Sigmoid colon (tissue), 7 donors: ENCODE measurements around the gene RAB31. TPM values are rescaled to one million over a fixed set of nuclear protein-coding genes. Genes with fewer than 3 reads are reported as not detected.

ENCODE experiments used
- DNase-seq: peaks from one replicate; pipeline ENCODE4 v3.0.0-alpha.2; 2019
- H3K27ac ChIP-seq, 4 donors: fragments of 200-600 bp; sonication (generic); one replicate each; pipeline ENCODE4 v1.5.1; 2016 to 2019; ENCODE audit warnings: mild to moderate bottlenecking in 1 of 4
- H3K27me3 ChIP-seq, 3 donors: fragments of 200-600 bp; sonication (generic); one replicate each; pipeline ENCODE4 v1.5.1; 2019; ENCODE audit warnings: mild to moderate bottlenecking in 1 of 3
- H3K36me3 ChIP-seq, 4 donors: fragments of 200-600 bp; sonication (generic); one replicate each; pipeline ENCODE4 v1.5.1; 2016 to 2019
- H3K4me1 ChIP-seq, 4 donors: fragments of 200-600 bp; sonication (generic); one replicate each; pipeline ENCODE4 v1.5.1; 2017 to 2019
- H3K4me3 ChIP-seq, 4 donors: fragments of 200-600 bp; sonication (generic); one replicate each; pipeline ENCODE4 v1.5.1; 2017 to 2019; ENCODE audit warnings: mild to moderate bottlenecking in 2 of 4, moderate library complexity in 1 of 4
- H3K9me3 ChIP-seq, 4 donors: fragments of 200-600 bp in 3 of 4; sonication (generic) in 3 of 4; one replicate each; pipeline versions ENCODE4 v1.5.1 to v1.6.1; 2013 to 2019
- CTCF ChIP-seq, 4 experiments: fragments of 450-650 bp in 3 of 4; fragments of 200-600 bp in 1 of 4; IDR thresholded peaks; one replicate each; pipeline ENCODE4 v1.5.1; 2016 to 2019; ENCODE audit warnings: antibody characterized with exemption in 4 of 4, mild to moderate bottlenecking in 3 of 4, moderate library complexity in 2 of 4
- EP300 ChIP-seq, 4 donors: sonication (generic); formaldehyde crosslinking; IDR thresholded peaks; one replicate each; pipeline ENCODE4 v1.6.1; 2017; ENCODE audit warnings: antibody characterized with exemption in 4 of 4
- POLR2A ChIP-seq, 2 donors: fragments of 450-650 bp; IDR thresholded peaks; one replicate each; pipeline ENCODE4 v1.6.1; 2016; ENCODE audit warnings: antibody characterized with exemption in 2 of 2, mild to moderate bottlenecking in 2 of 2, moderate library complexity in 2 of 2
- POLR2AphosphoS5 ChIP-seq, 4 donors: sonication (generic); formaldehyde crosslinking; IDR thresholded peaks; one replicate each; pipeline ENCODE4 v1.6.1; 2017; ENCODE audit warnings: antibody characterized with exemption in 4 of 4
- WGBS, 2 donors: extraction: QIAGEN DNeasy Blood & Tissue Kit; methylation state at CpG; one replicate each; pipeline ENCODE4 v1.1.7; 2013; 5-methylcytosine and 5-hydroxymethylcytosine counted together
- intact Hi-C: fragments of 100-400 bp; cut with DNase I; formaldehyde crosslinking; loops from one replicate; pipeline ENCODE4 v1.15.1; 2023
- polyA plus RNA-seq, 3 donors: library from polyadenylated mRNA; stranded (reverse); fragments of 200-250 nt; gene quantifications; one replicate each; pipeline ENCODE4 v1.2.3, GENCODE V29; 2013
- total RNA-seq, 4 donors: library from RNA; depleted of rRNA; stranded (reverse); fragments of >200 nt; gene quantifications; one replicate each; pipeline ENCODE4 v1.1.0, GENCODE V29; 2016
- donor health status: healthy with polysubstance abuse.
- donor health status: Bipolar disorder and iron deficiency.
- donor health status: healthy.

Gene RAB31
- total and polyA plus RNA-seq, 7 donors: 16.2 to 74.6 (median 52.0) TPM

GRCh38 chr18:9683418-9684396 lies 24.4 kb upstream of the RAB31 start:
- Histone ChIP-seq H3K27me3 (no peaks in the 10 kb centered on the region), H3K4me1 (peaks cover 0 to 25% (median 17%) of the 10 kb centered on the region in 4 donors), H3K4me3 (no peak overlapping the region), H3K9me3 (no peaks in the 10 kb centered on the region), H3K27ac (peak overlapping the region; percentile 23 to 58 (median 47)), H3K36me3 (no peaks in the 10 kb centered on the region)
- TF ChIP-seq CTCF (IDR thresholded peaks at IDR 0.05) (peak in 3 of 4 experiments; percentile 36 to 50 (median 42)), POLR2AphosphoS5 (IDR thresholded peaks at IDR 0.05) (no peak)
- intact Hi-C loops: no loop called here
- WGBS, 2 donors: 62 to 73% methylated on average over 9 of the region's 9 CpGs
- DNase-seq: no peak

GRCh38 chr18:9684881-9685614 lies 23.1 kb upstream of the RAB31 start:
- no peaks in the 10 kb centered on the region for H3K27me3 ChIP-seq
- H3K4me1 ChIP-seq: peaks cover 0 to 25% (median 17%) of the 10 kb centered on the region in 4 donors
- 55 to 68% methylated on average over 9 of the region's 9 CpGs for WGBS, 2 donors
- H3K36me3 ChIP-seq: no peaks in the 10 kb centered on the region
- no peaks in the 10 kb centered on the region for H3K9me3 ChIP-seq
- no peak overlapping the region for H3K4me3 ChIP-seq
- H3K27ac ChIP-seq: peak overlapping the region; percentile 23 to 58 (median 47)
- no peak for DNase-seq
- intact Hi-C loops: loop anchor here (5.0 kb wide), 1 partner anchor 262 kb away; no protein-coding TSS in a partner anchor
- TF ChIP-seq CTCF (IDR thresholded peaks at IDR 0.05) (no peak), POLR2AphosphoS5 (IDR thresholded peaks at IDR 0.05) (no peak), POLR2A (IDR thresholded peaks at IDR 0.05) (no peak), EP300 (IDR thresholded peaks at IDR 0.05) (no peak)

- Histone ChIP-seq H3K27me3 (no peaks in the 10 kb centered on the region), H3K4me1 (peaks cover 0 to 25% (median 17%) of the 10 kb centered on the region in 4 donors), H3K9me3 (no peaks in the 10 kb centered on the region), H3K36me3 (no peaks in the 10 kb centered on the region), H3K4me3 (no peak overlapping the region), H3K27ac (peak overlapping the region in 2 of 4 donors; percentile 23 to 58)
- 84 to 89% methylated on average over 4 of the region's 4 CpGs for WGBS, 2 donors
- TF ChIP-seq POLR2A (IDR thresholded peaks at IDR 0.05) (no peak), POLR2AphosphoS5 (IDR thresholded peaks at IDR 0.05) (no peak), CTCF (IDR thresholded peaks at IDR 0.05) (no peak), EP300 (IDR thresholded peaks at IDR 0.05) (no peak)
- intact Hi-C loops: loop anchor here (5.0 kb wide), 1 partner anchor 262 kb away; no protein-coding TSS in a partner anchor
- no peak for DNase-seq
Measured at GRCh38 chr18:9685615-9685890, 22.5 kb upstream of the RAB31 start.

- Histone ChIP-seq H3K27ac (no peak overlapping the region), H3K27me3 (no peaks in the 10 kb centered on the region), H3K36me3 (no peaks in the 10 kb centered on the region), H3K9me3 (no peaks in the 10 kb centered on the region), H3K4me1 (peaks cover 0 to 25% (median 17%) of the 10 kb centered on the region in 4 donors), H3K4me3 (no peak overlapping the region)
- DNase-seq: no peak
- intact Hi-C loops: loop anchor here (5.0 kb wide), 1 partner anchor 259 kb away; no protein-coding TSS in a partner anchor
- 71 to 75% methylated on average over 19 of the region's 19 CpGs for WGBS, 2 donors
- TF ChIP-seq CTCF (IDR thresholded peaks at IDR 0.05) (no peak), EP300 (IDR thresholded peaks at IDR 0.05) (no peak), POLR2A (IDR thresholded peaks at IDR 0.05) (no peak), POLR2AphosphoS5 (IDR thresholded peaks at IDR 0.05) (no peak)
Measured at GRCh38 chr18:9688036-9688741, 19.9 kb upstream of the RAB31 start.
